ENCODE results near the gene TMEM120B.

TMEM120B gene

GRCh38 chr12:121801595-121802484 lies 89.3 kb downstream of the TMEM120B start:
- no peak for TF ChIP-seq CTCF (IDR thresholded peaks at IDR 0.05; ENCODE audit: low read depth, low read length)
- no peak for DNase-seq (ENCODE audit: extremely low read depth, low read depth)

GRCh38 chr12:121802485-121802842 lies 89.9 kb downstream of the TMEM120B start:
- TF ChIP-seq CTCF (IDR thresholded peaks at IDR 0.05; ENCODE audit: low read depth, low read length) = no peak
- DNase-seq (ENCODE audit: extremely low read depth, low read depth) = no peak

GRCh38 chr12:121802843-121803698 lies 90.5 kb downstream of the TMEM120B start:
- TF ChIP-seq CTCF (IDR thresholded peaks at IDR 0.05; ENCODE audit: low read depth, low read length) = no peak
- DNase-seq (ENCODE audit: extremely low read depth, low read depth) = peak; percentile 93

- TF ChIP-seq CTCF (IDR thresholded peaks at IDR 0.05; ENCODE audit: low read depth, low read length) = no peak
- DNase-seq (ENCODE audit: extremely low read depth, low read depth) = no peak
These were observed 91.4 kb downstream of the TMEM120B start, which contains the start of gene SETD1B for GRCh38 chr12:121803861-121804416. Gene SETD1B, plus strand, starts transcription at chr12:121804009. Its CDS starts 729 bp downstream, at chr12:121804738.

- TF ChIP-seq CTCF (IDR thresholded peaks at IDR 0.05; ENCODE audit: low read depth, low read length) = no peak
- no peak for DNase-seq (ENCODE audit: extremely low read depth, low read depth)
These were observed 92.0 kb downstream of the TMEM120B start for GRCh38 chr12:121804417-121805111.

- TF ChIP-seq CTCF (IDR thresholded peaks at IDR 0.05; ENCODE audit: low read depth, low read length) = no peak
- DNase-seq (ENCODE audit: extremely low read depth, low read depth) = no peak
These were observed 92.8 kb downstream of the TMEM120B start for GRCh38 chr12:121805171-121806008.

Data from AG09319 (cell line).